Measurements from ENCODE around the gene STAM. TPM values are rescaled to one million over a fixed set of nuclear protein-coding genes. Genes with fewer than 3 reads are reported as not detected.

Gene STAM
- total RNA-seq, 2 experiments from 2014 or later: 52.4 to 53.3 TPM

GRCh38 chr10:17703706-17704105 is 59.8 kb downstream of the STAM start:
- no peak for TF ChIP-seq CTCF (IDR thresholded peaks at IDR 0.05)
- no peak for ATAC-seq (ENCODE audit: poor library complexity)
- intact Hi-C loops (cut with DNase I, micrococcal nuclease): no loop called here
- no peaks in the 10 kb centered on the region for H3K4me1 Mint-ChIP-seq (ENCODE audit: low read depth)
- Histone ChIP-seq H3K27ac (ENCODE audit: low read depth in 1 of 2, low read length in 2 of 2) (no peak overlapping the region), H3K27me3 (ENCODE audit: control insufficient read depth in 1 of 2, insufficient read depth in 2 of 2, low read length in 2 of 2) (no peaks in the 10 kb centered on the region), H3K4me3 (ENCODE audit: low read length) (no peak overlapping the region), H3K9me3 (ENCODE audit: control insufficient read depth in 1 of 2, insufficient read depth in 1 of 2, low read length in 2 of 2) (no peaks in the 10 kb centered on the region), H3K36me3 (ENCODE audit: insufficient read depth, low read length) (peaks cover 43% of the 10 kb centered on the region), H3K4me1 (ENCODE audit: insufficient read depth, low read length) (no peaks in the 10 kb centered on the region)
- POLR2A ChIA-PET: interaction anchor here (1.3 kb wide), 1 partner anchor 55 kb away, joined by 3 read pairs; no protein-coding TSS in a partner anchor
- no peak overlapping the region for H3K27ac Mint-ChIP-seq
- no peaks in the 10 kb centered on the region for H3K27me3 Mint-ChIP-seq
- H3K36me3 Mint-ChIP-seq (ENCODE audit: low read depth): peaks cover 71% of the 10 kb centered on the region
- CTCF ChIA-PET: interaction anchor here (1.1 kb wide), 1 partner anchor 60 kb away, joined by 3 read pairs; the partner anchor contains the start of gene STAM
- DNase-seq: no peak
- H3K9me3 Mint-ChIP-seq: no peaks in the 10 kb centered on the region
- H3K4me3 Mint-ChIP-seq: no peak overlapping the region

GRCh38 chr10:17708821-17709220 is 64.9 kb downstream of the STAM start:
- H3K27me3 Mint-ChIP-seq: no peaks in the 10 kb centered on the region
- TF ChIP-seq CTCF (IDR thresholded peaks at IDR 0.05): no peak
- ChIA-PET POLR2A (no interaction called here), CTCF (no interaction called here)
- peaks cover 90% of the 10 kb centered on the region for H3K36me3 Mint-ChIP-seq (ENCODE audit: low read depth)
- H3K27ac Mint-ChIP-seq: no peak overlapping the region
- no peaks in the 10 kb centered on the region for H3K4me1 ChIP-seq (ENCODE audit: insufficient read depth, low read length)
- DNase-seq (no peak), ATAC-seq (ENCODE audit: poor library complexity) (no peak)
- H3K9me3 ChIP-seq (ENCODE audit: control insufficient read depth in 1 of 2, insufficient read depth in 1 of 2, low read length in 2 of 2): no peaks in the 10 kb centered on the region
- H3K9me3 Mint-ChIP-seq: no peaks in the 10 kb centered on the region
- no peak overlapping the region for H3K4me3 ChIP-seq (ENCODE audit: low read length)
- no peak overlapping the region for H3K27ac ChIP-seq (ENCODE audit: low read depth in 1 of 2, low read length in 2 of 2)
- peaks cover 65% of the 10 kb centered on the region for H3K36me3 ChIP-seq (ENCODE audit: insufficient read depth, low read length)
- H3K27me3 ChIP-seq (ENCODE audit: control insufficient read depth in 1 of 2, insufficient read depth in 2 of 2, low read length in 2 of 2): no peaks in the 10 kb centered on the region
- intact Hi-C loops (cut with DNase I, micrococcal nuclease): no loop called here
- H3K4me3 Mint-ChIP-seq: no peak overlapping the region
- H3K4me1 Mint-ChIP-seq (ENCODE audit: low read depth): no peaks in the 10 kb centered on the region

GRCh38 chr10:17709492-17709891 is 65.5 kb downstream of the STAM start:
- no peaks in the 10 kb centered on the region for H3K4me1 Mint-ChIP-seq (ENCODE audit: low read depth)
- intact Hi-C loops (cut with DNase I, micrococcal nuclease): no loop called here
- no peaks in the 10 kb centered on the region for H3K27me3 ChIP-seq (ENCODE audit: control insufficient read depth in 1 of 2, insufficient read depth in 2 of 2, low read length in 2 of 2)
- H3K36me3 Mint-ChIP-seq (ENCODE audit: low read depth): peaks cover 91% of the 10 kb centered on the region
- H3K36me3 ChIP-seq (ENCODE audit: insufficient read depth, low read length): peaks cover 71% of the 10 kb centered on the region
- DNase-seq: no peak
- no peak overlapping the region for H3K4me3 ChIP-seq (ENCODE audit: low read length)
- CTCF ChIA-PET: no interaction called here
- POLR2A ChIA-PET: interaction anchor here (0.5 kb wide), 1 partner anchor 33 kb away, joined by 3 read pairs; no protein-coding TSS in a partner anchor
- no peaks in the 10 kb centered on the region for H3K9me3 Mint-ChIP-seq
- H3K27ac Mint-ChIP-seq: no peak overlapping the region
- no peak for TF ChIP-seq CTCF (IDR thresholded peaks at IDR 0.05)
- no peaks in the 10 kb centered on the region for H3K27me3 Mint-ChIP-seq
- no peaks in the 10 kb centered on the region for H3K9me3 ChIP-seq (ENCODE audit: control insufficient read depth in 1 of 2, insufficient read depth in 1 of 2, low read length in 2 of 2)
- H3K4me1 ChIP-seq (ENCODE audit: insufficient read depth, low read length): no peaks in the 10 kb centered on the region
- no peak overlapping the region for H3K27ac ChIP-seq (ENCODE audit: low read depth in 1 of 2, low read length in 2 of 2)
- H3K4me3 Mint-ChIP-seq: no peak overlapping the region
- no peak for ATAC-seq (ENCODE audit: poor library complexity)
